Smooth muscle cell of the umbilical artery (primary cell): ENCODE data around the gene NLRC4. TPM values are rescaled to one million over a fixed set of nuclear protein-coding genes. Genes with fewer than 3 reads are reported as not detected.

Experiments
- total RNA-seq: library from RNA; depleted of rRNA; stranded (reverse); fragments of >200 nt; gene quantifications from 2 replicates; pipeline ENCODE4 v1.2.3, GENCODE V29; 2014

The NLRC4 gene
- not detected in 2 replicates for total RNA-seq

GRCh38 chr2:32264422-32265105 is at the start of gene NLRC4:
Gene NLRC4, minus strand, starts transcription at chr2:32264886. Its CDS starts 8,111 bp downstream, at chr2:32256775.

GRCh38 chr2:32277674-32278477 is 13.2 kb upstream of the NLRC4 start, which contains the start of gene YIPF4:
Gene YIPF4, plus strand, starts transcription at chr2:32277904. Its CDS starts 252 bp downstream, at chr2:32278156.

Other genes with a start within 250 kb of the NLRC4 start
- 65.3 and 66.3 TPM in 2 replicates for gene DPY30, start 225.1 kb downstream of the NLRC4 start, total RNA-seq
- gene SPAST, start 201.3 kb downstream of the NLRC4 start, total RNA-seq = 28.9 and 32.7 TPM in 2 replicates
- 33.4 and 37.1 TPM in 2 replicates for gene SLC30A6, start 99.0 kb downstream of the NLRC4 start, total RNA-seq
- 36.2 and 38.0 TPM in 2 replicates for gene YIPF4, start 13.0 kb upstream of the NLRC4 start, total RNA-seq
- gene BIRC6, start 92.1 kb upstream of the NLRC4 start, total RNA-seq = 156 and 253 TPM in 2 replicates